OCI-LY1 (cell line): ENCODE results near the gene CBY3.

Source experiments
- H2AFZ ChIP-seq: fragments of 200-600 bp; sonication (generic), shearing (Covaris generic); 2 replicates; pipeline ENCODE4 v1.6.0; 2014; ENCODE audit warnings: antibody characterized with exemption, mild to moderate bottlenecking, low read length
- H3F3A ChIP-seq: fragments of 200-600 bp; sonication (generic), shearing (Covaris generic); 2 replicates; pipeline ENCODE4 v1.6.0; 2014; ENCODE audit warnings: mild to moderate bottlenecking, antibody characterized with exemption, low read length, moderate library complexity; ENCODE audit not compliant: insufficient read depth
- H3K27ac ChIP-seq: fragments of 200-600 bp; sonication (generic); 2 replicates; pipeline ENCODE4 v1.5.1; 2014; ENCODE audit warnings: low read length, mixed run types, mild to moderate bottlenecking, low read depth; ENCODE audit not compliant: poor library complexity, severe bottlenecking
- H3K27me3 ChIP-seq: fragments of 200-600 bp; sonication (generic); 2 replicates; pipeline ENCODE4 v1.6.0; 2014; ENCODE audit warnings: antibody characterized with exemption, mild to moderate bottlenecking, low read length, moderate library complexity; ENCODE audit not compliant: insufficient read depth
- H3K36me3 ChIP-seq: fragments of 200-600 bp; sonication (generic); 2 replicates; pipeline ENCODE4 v1.6.1; 2014; ENCODE audit warnings: mild to moderate bottlenecking, antibody characterized with exemption, low read length, moderate library complexity, mixed read lengths; ENCODE audit not compliant: insufficient read depth
- H3K4me1 ChIP-seq: fragments of 200-600 bp; sonication (generic); 2 replicates; pipeline ENCODE4 v1.5.1; 2014; ENCODE audit warnings: mild to moderate bottlenecking, low read length, moderate library complexity; ENCODE audit not compliant: insufficient read depth, severe bottlenecking
- H3K4me2 ChIP-seq: fragments of 200-600 bp; sonication (generic), shearing (Covaris generic); 2 replicates; pipeline ENCODE4 v1.6.1; 2014; ENCODE audit warnings: low read length
- H3K4me3 ChIP-seq: fragments of 200-600 bp; sonication (generic); 2 replicates; pipeline ENCODE4 v1.5.1; 2014; ENCODE audit warnings: low read length, low read depth, mild to moderate bottlenecking, mixed read lengths; ENCODE audit not compliant: poor library complexity, severe bottlenecking
- H3K79me2 ChIP-seq: fragments of 200-600 bp; shearing (Covaris generic); 2 replicates; pipeline ENCODE4 v1.6.1; 2016; ENCODE audit warnings: mixed run types, low read length, mixed read lengths; ENCODE audit not compliant: insufficient read depth
- H3K9ac ChIP-seq: fragments of 200-600 bp; sonication (generic), shearing (Covaris generic); 2 replicates; pipeline ENCODE4 v1.6.1; 2014; ENCODE audit warnings: mild to moderate bottlenecking, low read length, mixed read lengths
- H3K9me2 ChIP-seq: fragments of 200-600 bp; sonication (generic), shearing (Covaris generic); 2 replicates; pipeline ENCODE4 v1.6.1; 2014; ENCODE audit warnings: low read depth, mild to moderate bottlenecking, low read length, mixed read lengths
- H3K9me3 ChIP-seq: fragments of 200-600 bp; shearing (Covaris generic); 2 replicates; pipeline ENCODE4 v1.6.1; 2014; ENCODE audit warnings: low read length, mixed read lengths
- H4K20me1 ChIP-seq: fragments of 200-600 bp; sonication (generic), shearing (Covaris generic); 2 replicates; pipeline ENCODE4 v1.6.0; 2016; ENCODE audit warnings: mild to moderate bottlenecking, low read length; ENCODE audit not compliant: insufficient read depth
- CTCF ChIP-seq: fragments of 200-600 bp; sonication (generic), shearing (Covaris generic); IDR thresholded peaks from 2 replicates; pipeline ENCODE4 v1.5.1; 2017; ENCODE audit warnings: mild to moderate bottlenecking, antibody characterized with exemption, low read length, moderate library complexity, mixed read lengths
- EZH2 ChIP-seq: fragments of 200-600 bp; sonication (generic), shearing (Covaris generic); IDR thresholded peaks from 2 replicates; pipeline ENCODE4 v1.8.0; 2017; ENCODE audit warnings: borderline replicate concordance, mixed run types, mild to moderate bottlenecking, antibody characterized with exemption, low read length, moderate library complexity, mixed read lengths

The CBY3 gene

DNA sequence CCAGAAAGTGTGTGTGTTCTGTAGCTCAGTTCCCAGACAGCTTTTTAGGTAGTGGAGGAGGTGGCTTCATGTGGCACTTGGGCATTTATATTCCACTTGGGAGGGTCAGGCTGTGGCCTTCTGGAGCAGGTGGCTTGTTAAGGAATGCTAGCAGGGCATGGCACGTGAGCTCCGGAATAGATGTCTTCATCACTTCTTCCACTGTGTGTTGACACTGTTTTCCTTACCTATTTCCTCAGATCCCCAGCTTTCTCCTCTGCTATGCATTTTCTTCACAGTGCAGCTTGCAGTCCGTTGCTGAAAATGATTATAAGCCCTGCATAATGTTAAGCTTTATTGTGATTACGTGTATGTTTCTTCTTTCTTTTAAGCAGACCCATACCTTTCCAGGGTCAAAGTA lies 48.5 kb upstream of the CBY3 start:
- Histone ChIP-seq H3K4me3 (no peak overlapping the region), H3K9me3 (no peaks in the 10 kb centered on the region), H3K79me2 (peaks cover 11% of the 10 kb centered on the region), H4K20me1 (no peaks in the 10 kb centered on the region), H3F3A (peaks cover 10% of the 10 kb centered on the region), H2AFZ (no peak overlapping the region), H3K4me2 (no peak overlapping the region), H3K9me2 (no peaks in the 10 kb centered on the region), H3K4me1 (peaks cover 22% of the 10 kb centered on the region), H3K27me3 (no peaks in the 10 kb centered on the region), H3K36me3 (peaks cover 64% of the 10 kb centered on the region), H3K27ac (no peak overlapping the region), H3K9ac (no peak overlapping the region)
- no peak for TF ChIP-seq CTCF
- TF ChIP-seq EZH2: no peak

GRCh38 chr5:179727106-179727505 lies 46.3 kb upstream of the CBY3 start:
- Histone ChIP-seq H3K4me2 (no peak overlapping the region), H3K4me1 (peaks cover 14% of the 10 kb centered on the region), H3F3A (peaks cover 10% of the 10 kb centered on the region), H3K9ac (no peak overlapping the region), H3K27me3 (no peaks in the 10 kb centered on the region), H3K9me2 (no peaks in the 10 kb centered on the region), H3K36me3 (peaks cover 86% of the 10 kb centered on the region), H3K79me2 (no peaks in the 10 kb centered on the region), H3K9me3 (no peaks in the 10 kb centered on the region), H2AFZ (no peak overlapping the region), H4K20me1 (no peaks in the 10 kb centered on the region), H3K4me3 (no peak overlapping the region), H3K27ac (no peak overlapping the region)
- TF ChIP-seq EZH2 (no peak), CTCF (no peak)

GRCh38 chr5:179724163-179724562 lies 43.3 kb upstream of the CBY3 start:
- Histone ChIP-seq H3K9me2 (no peaks in the 10 kb centered on the region), H3K9me3 (no peaks in the 10 kb centered on the region), H2AFZ (no peak overlapping the region), H3K36me3 (peaks cover 96% of the 10 kb centered on the region), H3K4me3 (no peak overlapping the region), H3K27ac (no peak overlapping the region), H3K4me1 (no peaks in the 10 kb centered on the region), H3K27me3 (no peaks in the 10 kb centered on the region), H4K20me1 (no peaks in the 10 kb centered on the region), H3K4me2 (no peak overlapping the region), H3F3A (no peaks in the 10 kb centered on the region; the same call in 1 of the 2 replicates), H3K9ac (no peak overlapping the region), H3K79me2 (no peaks in the 10 kb centered on the region)
- TF ChIP-seq EZH2 (no peak), CTCF (no peak)
